SK-N-SH (cell line): ENCODE data around the gene SNRPE. TPM values are rescaled to one million over a fixed set of nuclear protein-coding genes. Genes with fewer than 3 reads are reported as not detected.

Experiments used
- CTCF ChIA-PET: fragments of 300-600, 350-600 bp; formaldehyde crosslinking; extraction: SDS; loops from one replicate; lab custom pipeline; 2021; lab: Yijun Ruan, JAX
- POLR2A ChIA-PET: fragments of 350-600 bp; sonication (Branson Sonifier 250); formaldehyde crosslinking; extraction: SDS; loops from one replicate; lab custom pipeline; 2020; ENCODE audit warnings: antibody characterized with exemption, inconsistent platforms; lab: Yijun Ruan, JAX
- DNase-seq: peaks from one replicate; pipeline ENCODE4 v3.0.0; 2012
- H2AFZ ChIP-seq: fragments of 200-600 bp; sonication (generic); 2 replicates; pipeline ENCODE4 v1.8.1; 2016; ENCODE audit warnings: antibody characterized with exemption, mild to moderate bottlenecking, low read depth
- H3F3A ChIP-seq: fragments of 200-600 bp; sonication (generic); replicated peaks from 2 replicates; pipeline ENCODE3; 2016; ENCODE audit warnings: antibody characterized with exemption, mild to moderate bottlenecking; ENCODE audit not compliant: insufficient read depth
- H3K27ac ChIP-seq, 2 experiments: fragments of 200-500 bp in 1 of 2; fragments of 200-600 bp in 1 of 2; sonication (Bioruptor generic) in 1 of 2; sonication (generic), shearing (Covaris generic) in 1 of 2; 2 replicates each; pipeline versions ENCODE4 v1.5.1 to v1.6.1; 2014 to 2016; ENCODE audit warnings: low read depth in 2 of 2, inconsistent platforms in 1 of 2, low read length in 1 of 2, mild to moderate bottlenecking in 1 of 2, mixed read lengths in 1 of 2
- H3K27me3 ChIP-seq: fragments of 200-600 bp; sonication (generic), shearing (Covaris generic); 2 replicates; pipeline ENCODE4 v1.6.1; 2016; ENCODE audit warnings: mixed run types; ENCODE audit not compliant: insufficient read depth
- H3K36me3 ChIP-seq, 2 experiments: fragments of 200-500 bp in 1 of 2; fragments of 200-600 bp in 1 of 2; sonication (Bioruptor generic) in 1 of 2; sonication (generic) in 1 of 2; replicated peaks in 1 of 2; 2 replicates each; pipeline versions ENCODE3 to v1.5.1; 2014 to 2016; ENCODE audit warnings: low read length in 1 of 2, mild to moderate bottlenecking in 1 of 2; ENCODE audit not compliant: insufficient read depth in 2 of 2, control insufficient read depth in 1 of 2
- H3K4me1 ChIP-seq, 2 experiments: fragments of 200-500 bp in 1 of 2; fragments of 200-600 bp in 1 of 2; sonication (Bioruptor generic) in 1 of 2; sonication (generic), shearing (Covaris generic) in 1 of 2; 2 replicates each; pipeline versions ENCODE4 v1.5.1 to v1.6.1; 2014 to 2016; ENCODE audit warnings: low read depth in 1 of 2, low read length in 1 of 2, mixed run types in 1 of 2; ENCODE audit not compliant: insufficient read depth in 2 of 2, control insufficient read depth in 1 of 2
- H3K4me2 ChIP-seq: fragments of 200-600 bp; sonication (generic), shearing (Covaris generic); 2 replicates; pipeline ENCODE4 v1.6.1; 2017; ENCODE audit warnings: mixed run types
- H3K4me3 ChIP-seq, 2 experiments: fragments of 200-500 bp in 1 of 2; fragments of 200-600 bp in 1 of 2; sonication (Bioruptor generic) in 1 of 2; sonication (generic), shearing (Covaris generic) in 1 of 2; 2 replicates each; pipeline versions ENCODE4 v1.5.1 to v1.8.1; 2014 to 2016; ENCODE audit warnings: low read depth in 2 of 2, inconsistent platforms in 1 of 2, low read length in 1 of 2, mild to moderate bottlenecking in 1 of 2, mixed read lengths in 1 of 2, moderate library complexity in 1 of 2
- H3K79me2 ChIP-seq: fragments of 200-600 bp; sonication (generic); 2 replicates; pipeline ENCODE4 v1.8.1; 2017; ENCODE audit warnings: mild to moderate bottlenecking; ENCODE audit not compliant: insufficient read depth
- H3K9ac ChIP-seq: fragments of 200-600 bp; sonication (generic); 2 replicates; pipeline ENCODE4 v1.6.1; 2017; ENCODE audit warnings: mixed run types
- H3K9me2 ChIP-seq: fragments of 200-600 bp; sonication (generic); 2 replicates; pipeline ENCODE4 v1.6.1; 2017; ENCODE audit warnings: mixed run types
- H3K9me3 ChIP-seq: fragments of 200-600 bp; sonication (generic); 2 replicates; pipeline ENCODE4 v1.6.1; 2017; ENCODE audit warnings: mixed run types, mild to moderate bottlenecking, moderate library complexity
- H4K20me1 ChIP-seq: fragments of 200-600 bp; sonication (generic); 2 replicates; pipeline ENCODE4 v1.6.1; 2017; ENCODE audit warnings: mild to moderate bottlenecking, mixed run types; ENCODE audit not compliant: insufficient read depth
- EZH2phosphoT487 ChIP-seq: fragments of 200-600 bp; sonication (generic); IDR thresholded peaks from 2 replicates; pipeline ENCODE4 v1.6.1; 2017; ENCODE audit warnings: low read depth, mixed run types, mild to moderate bottlenecking, antibody characterized with exemption, moderate library complexity, borderline replicate concordance
- FOSL2 ChIP-seq: IDR thresholded peaks from 2 replicates; pipeline ENCODE4 v1.4.0; 2012; ENCODE audit warnings: low read depth, mild to moderate bottlenecking, moderate library complexity, borderline replicate concordance
- FOXJ3 ChIP-seq: sonication (generic); formaldehyde crosslinking; IDR thresholded peaks from 2 replicates; pipeline ENCODE4 v1.5.1; 2020; ENCODE audit warnings: mild to moderate bottlenecking, missing genetic modification reagents
- GABPA ChIP-seq: IDR thresholded peaks from 2 replicates; pipeline ENCODE4 v1.4.0; 2012; ENCODE audit warnings: low read depth, mild to moderate bottlenecking
- JUND ChIP-seq: IDR thresholded peaks from 2 replicates; pipeline ENCODE4 v1.4.0; 2012
- MEF2A ChIP-seq: IDR thresholded peaks from 2 replicates; pipeline ENCODE4 v1.4.0; 2012; ENCODE audit warnings: low read depth, borderline replicate concordance
- TAF1 ChIP-seq: IDR thresholded peaks from 2 replicates; pipeline ENCODE4 v1.6.1; 2012; ENCODE audit warnings: low read depth, mild to moderate bottlenecking, low read length, moderate library complexity, borderline replicate concordance
- TCF12 ChIP-seq: IDR thresholded peaks from 2 replicates; pipeline ENCODE4 v1.4.0; 2012
- TEAD4 ChIP-seq: IDR thresholded peaks from 2 replicates; pipeline ENCODE4 v1.4.0; 2012; ENCODE audit warnings: mild to moderate bottlenecking, borderline replicate concordance; ENCODE audit not compliant: insufficient read depth
- WGBS: methylation state at CpG from one replicate; pipeline ENCODE4 v1.1.6; 2017; ENCODE audit warnings: low lambda C conversion rate; 5-methylcytosine and 5-hydroxymethylcytosine counted together
- polyA plus RNA-seq, 3 experiments: library from polyadenylated mRNA; depleted of rRNA; stranded (reverse); fragments of >200 nt; gene quantifications; 2 replicates each; pipeline ENCODE4 v1.2.3, GENCODE V29; 2012
- small RNA-seq, 7 experiments: library from RNA; depleted of rRNA; stranded (forward); fragments of <200 nt; gene quantifications; one replicate each; pipeline ENCODE3, GENCODE V24; 2012

Gene SNRPE
- polyA plus RNA-seq, 1 of the 3 experiments (the other 2 are of a cell fraction), result 359 TPM

- CTCF ChIA-PET, result no interaction called here
- no peak overlapping the region for H3K9ac ChIP-seq
- H3K4me1 ChIP-seq, result no peaks in the 10 kb centered on the region
- H4K20me1 ChIP-seq, result no peaks in the 10 kb centered on the region
- H3K9me2 ChIP-seq, result no peaks in the 10 kb centered on the region
- no peak overlapping the region for H3K4me2 ChIP-seq
- H3K79me2 ChIP-seq, result no peaks in the 10 kb centered on the region
- no peak overlapping the region for H3K27ac ChIP-seq
- no peak overlapping the region for H3K4me3 ChIP-seq
- DNase-seq, result no peak
- no peak overlapping the region for H2AFZ ChIP-seq
- 57% methylated on average over 2 of the region's 2 CpGs for WGBS
- H3K27me3 ChIP-seq, result no peaks in the 10 kb centered on the region
- no peaks in the 10 kb centered on the region for H3K9me3 ChIP-seq
- TF ChIP-seq GABPA, result no peak
- no peak for TF ChIP-seq EZH2phosphoT487
- TF ChIP-seq JUND, result no peak
- no peak for TF ChIP-seq TEAD4
- no peak for TF ChIP-seq FOSL2
- no peak for TF ChIP-seq FOXJ3 (CRISPR knock-in tag)
- no peak for TF ChIP-seq MEF2A
- TF ChIP-seq TAF1, result no peak
- TF ChIP-seq TCF12, result no peak
- no peaks in the 10 kb centered on the region for H3K36me3 ChIP-seq
- POLR2A ChIA-PET, result no interaction called here
- peaks cover 8% of the 10 kb centered on the region for H3F3A ChIP-seq
These were observed 55.4 kb downstream of the SNRPE start for GRCh38 chr1:203916756-203917155.

Small RNA genes within 50 kb of the gene (small RNA-seq; reads per million reads assigned to genes)
- 0 reads per million in 7 experiments for gene HSPE1P6

Other genes starting within 250 kb of the SNRPE start
- gene ATP2B4, start 234.8 kb upstream of the SNRPE start, polyA plus RNA-seq (2012; rRNA removed), result 96.1 and 144 TPM in 2 replicates
- 0.03 and 0.08 TPM in 2 replicates for gene LAX1, start 96.4 kb upstream of the SNRPE start, polyA plus RNA-seq (2012; rRNA removed)
- 2.5 and 3.2 TPM in 2 replicates for gene ZBED6, start 66.0 kb upstream of the SNRPE start, polyA plus RNA-seq (2012; rRNA removed)
- gene ZC3H11A, start 66.0 kb upstream of the SNRPE start, polyA plus RNA-seq (2012; rRNA removed), result 38.0 and 49.6 TPM in 2 replicates
- 7.2 and 10.6 TPM in 2 replicates for gene SOX13, start 211.5 kb downstream of the SNRPE start, polyA plus RNA-seq (2012; rRNA removed)